GM12872 (cell line): ENCODE results near the gene CPNE9.

ENCODE experiments used
- CTCF ChIP-seq: IDR thresholded peaks from 3 replicates; pipeline ENCODE4 v1.5.1; 2011; ENCODE audit warnings: low read depth, mild to moderate bottlenecking, low read length, moderate library complexity; ENCODE audit not compliant: insufficient read depth

CPNE9 gene, protein sequence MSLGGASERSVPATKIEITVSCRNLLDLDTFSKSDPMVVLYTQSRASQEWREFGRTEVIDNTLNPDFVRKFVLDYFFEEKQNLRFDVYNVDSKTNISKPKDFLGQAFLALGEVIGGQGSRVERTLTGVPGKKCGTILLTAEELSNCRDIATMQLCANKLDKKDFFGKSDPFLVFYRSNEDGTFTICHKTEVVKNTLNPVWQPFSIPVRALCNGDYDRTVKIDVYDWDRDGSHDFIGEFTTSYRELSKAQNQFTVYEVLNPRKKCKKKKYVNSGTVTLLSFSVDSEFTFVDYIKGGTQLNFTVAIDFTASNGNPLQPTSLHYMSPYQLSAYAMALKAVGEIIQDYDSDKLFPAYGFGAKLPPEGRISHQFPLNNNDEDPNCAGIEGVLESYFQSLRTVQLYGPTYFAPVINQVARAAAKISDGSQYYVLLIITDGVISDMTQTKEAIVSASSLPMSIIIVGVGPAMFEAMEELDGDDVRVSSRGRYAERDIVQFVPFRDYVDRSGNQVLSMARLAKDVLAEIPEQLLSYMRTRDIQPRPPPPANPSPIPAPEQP

DNA sequence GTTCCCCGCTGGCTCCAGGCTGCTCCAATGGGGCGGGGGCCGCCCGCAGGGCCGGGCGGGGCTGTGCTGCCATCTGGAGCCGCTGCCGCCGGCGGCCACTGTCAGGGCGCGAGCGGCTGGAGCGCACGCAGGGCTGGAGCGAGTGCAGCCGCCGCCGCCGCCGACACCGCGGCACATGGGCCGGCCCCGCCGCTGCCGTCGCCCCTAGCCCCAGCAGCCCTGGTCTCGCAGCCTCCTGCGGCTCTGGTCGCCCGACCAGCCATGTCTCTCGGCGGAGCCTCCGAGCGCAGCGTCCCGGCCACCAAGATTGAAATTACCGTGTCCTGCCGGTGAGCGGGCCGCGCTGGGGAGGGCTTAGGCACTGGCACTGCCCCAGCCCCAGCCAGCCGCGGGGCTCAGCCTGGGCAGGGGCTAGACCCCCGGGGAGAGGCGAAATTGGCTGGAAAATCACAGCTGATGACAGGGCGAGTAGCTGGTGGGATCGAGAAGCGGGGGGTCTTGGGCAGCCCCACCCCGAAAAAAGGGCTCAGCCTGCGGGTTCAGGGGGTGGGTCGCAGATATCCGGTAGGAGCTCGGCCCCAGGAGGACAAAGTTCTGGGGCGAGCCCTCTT is at the start of gene CPNE9:
CPNE9 (plus strand) TSS at position 98 of the 611 bp plus-strand sequence; CDS start at position 262, 164 bp downstream.
- no peak for TF ChIP-seq CTCF

- TF ChIP-seq CTCF, result no peak
Measured at GRCh38 chr3:9659849-9660248, 43.8 kb upstream of the CPNE9 start.

DNA sequence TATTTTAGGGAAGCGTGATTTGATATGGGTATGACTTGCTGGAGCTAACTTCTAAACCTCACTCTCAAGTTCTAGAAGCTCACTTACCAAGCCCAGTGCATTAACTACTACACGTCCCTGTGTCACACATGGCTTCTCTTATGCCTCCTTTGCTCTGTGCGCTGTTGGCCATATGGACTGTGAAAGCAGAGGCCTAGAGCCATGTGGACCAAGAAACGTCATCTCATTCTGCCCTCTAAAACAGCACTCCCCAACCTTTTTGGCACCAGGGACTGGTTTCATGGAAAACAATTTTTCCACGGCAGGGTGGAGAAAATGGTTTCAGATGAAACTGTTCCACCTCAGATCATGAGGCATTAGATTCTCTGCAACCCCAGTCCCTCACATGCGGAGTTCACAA is 42.7 kb upstream of the CPNE9 start:
- no peak for TF ChIP-seq CTCF

DNA sequence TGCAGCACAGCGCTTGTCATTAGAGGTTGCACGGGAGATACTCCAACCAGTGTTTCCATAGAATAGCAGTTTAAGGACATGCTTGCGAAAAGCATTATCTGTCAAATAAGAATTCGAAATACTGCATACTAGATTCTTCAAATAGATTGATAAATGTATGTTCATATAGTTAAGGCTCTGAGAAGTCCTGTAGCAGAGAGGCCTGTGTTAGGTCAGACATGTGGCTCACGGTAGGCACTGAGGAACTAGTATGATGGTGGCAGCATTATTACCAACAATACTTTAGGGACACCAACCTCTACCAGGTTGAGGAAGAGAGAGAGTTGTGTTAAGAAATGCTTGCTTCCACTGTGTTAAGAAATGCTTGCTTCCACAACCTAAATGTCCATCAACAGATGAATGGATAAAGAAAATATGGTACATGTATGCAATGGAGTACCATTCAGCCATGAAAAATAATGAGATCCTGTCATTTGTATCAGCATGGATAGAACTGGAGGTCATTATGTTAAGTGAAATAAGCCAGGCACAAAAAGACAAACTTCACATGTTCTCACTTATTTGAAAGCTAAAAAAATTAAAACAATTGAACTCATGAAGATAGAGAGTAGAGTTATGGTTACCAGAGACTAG is 39.4 kb upstream of the CPNE9 start:
- TF ChIP-seq CTCF, result no peak

DNA sequence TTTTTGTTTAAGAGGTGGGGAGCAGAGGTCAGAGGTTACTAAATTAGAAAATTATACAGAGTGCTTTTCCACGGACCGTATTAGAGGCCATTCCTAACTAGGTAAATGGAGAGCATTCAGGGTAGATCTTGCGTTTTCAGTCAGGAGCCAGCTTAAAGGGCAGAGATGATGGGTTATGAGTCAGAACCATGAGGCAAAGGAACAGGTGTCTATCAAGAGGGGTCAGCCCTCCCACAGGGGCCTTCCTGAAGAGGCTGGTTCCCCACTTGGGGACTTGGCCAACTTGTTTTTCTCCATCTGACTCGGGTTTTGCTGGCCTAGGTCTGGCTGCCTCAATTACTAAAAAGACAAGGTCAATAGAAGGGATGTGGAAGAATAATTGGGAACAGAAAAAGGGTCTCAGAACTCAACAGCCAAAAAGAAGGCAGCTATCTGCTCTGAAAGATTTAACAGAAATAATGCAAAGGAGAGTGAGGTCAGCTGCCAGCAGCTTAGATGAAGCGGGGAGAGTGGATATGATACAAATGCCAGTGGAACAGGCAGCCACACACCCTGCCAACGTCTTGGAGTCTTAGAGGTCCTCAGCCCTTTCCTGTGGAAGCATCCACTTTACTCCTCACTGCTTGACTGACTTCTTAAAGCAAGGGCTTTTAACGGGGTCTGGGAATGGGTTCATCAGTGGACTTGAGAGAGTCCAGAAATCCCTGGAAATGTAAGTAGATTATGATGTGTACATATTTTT is 36.8 kb upstream of the CPNE9 start:
- TF ChIP-seq CTCF, result no peak

DNA sequence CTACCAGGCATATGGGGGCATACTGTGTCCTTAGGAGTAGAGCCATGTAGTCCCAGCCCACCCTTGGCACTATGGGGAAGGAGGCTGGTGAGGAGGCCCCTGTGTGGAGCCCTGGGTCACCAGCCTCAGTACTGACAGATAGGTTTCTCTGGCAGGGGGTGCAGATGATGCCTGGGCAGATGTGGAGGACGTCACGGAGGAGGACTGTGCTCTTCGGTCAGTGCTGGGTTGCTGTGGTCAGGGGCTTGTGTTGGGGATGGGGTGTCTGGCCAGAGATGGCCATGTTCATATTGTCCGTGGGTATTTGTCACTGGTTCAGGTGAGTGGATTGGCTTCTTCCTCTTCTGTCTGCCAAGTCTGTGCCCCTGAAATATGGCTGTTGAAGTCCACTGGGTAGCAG is 34.4 kb upstream of the CPNE9 start:
- TF ChIP-seq CTCF, result no peak
